ENCODE data around the gene SBNO1.

SBNO1 gene

DNA sequence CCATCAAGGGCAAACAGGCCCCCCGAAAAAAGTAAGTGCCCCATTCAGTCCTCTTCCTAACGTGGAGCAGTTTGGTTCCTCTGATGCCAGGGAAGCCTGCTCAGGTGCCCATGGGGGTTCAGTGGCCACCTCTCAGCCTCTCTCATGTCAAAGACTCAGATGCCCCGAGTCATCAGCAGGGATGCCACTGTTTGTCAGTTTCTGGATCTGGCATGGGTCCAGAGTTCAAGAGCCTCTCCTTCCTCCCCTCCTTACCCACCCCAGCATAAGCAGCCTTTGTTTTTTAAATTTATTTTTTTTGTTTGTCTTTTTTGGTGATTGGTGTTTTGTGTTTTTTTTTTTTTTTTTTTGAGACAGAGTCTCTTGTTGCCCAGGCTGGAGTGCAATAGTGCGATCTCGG lies 30.6 kb upstream of the SBNO1 start:
- TF ChIP-seq CTCF (IDR thresholded peaks at IDR 0.05; ENCODE audit: low read depth, low read length) = no peak
- in situ Hi-C loops (cut with HindIII; ENCODE audit: low sequenced_read_pairs) = no loop called here

DNA sequence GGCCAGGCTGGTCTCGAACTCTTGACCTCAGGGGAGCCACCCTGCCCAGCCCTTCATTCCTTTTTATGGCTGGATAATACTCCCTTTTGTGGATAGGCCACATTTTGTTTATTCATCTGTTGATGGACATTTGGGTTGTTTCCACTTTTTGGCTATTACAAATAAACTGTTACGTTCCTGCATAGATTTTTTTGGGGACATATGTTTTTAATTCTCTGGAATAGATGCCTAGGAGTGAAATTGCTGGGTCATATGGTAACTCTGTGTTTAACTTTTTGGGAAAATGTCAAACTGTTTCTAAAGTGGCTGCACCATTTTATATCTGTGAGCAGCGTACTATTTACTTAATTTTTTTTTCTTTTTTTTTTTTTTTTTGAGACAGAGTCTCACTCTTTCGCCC lies 29.1 kb upstream of the SBNO1 start:
- no peak for TF ChIP-seq CTCF (IDR thresholded peaks at IDR 0.05; ENCODE audit: low read depth, low read length)
- in situ Hi-C loops (cut with HindIII; ENCODE audit: low sequenced_read_pairs) = no loop called here
- DNase-seq (ENCODE audit: low read depth, low spot score) = no peak
- H3K4me3 ChIP-seq (ENCODE audit: low read depth, low read length) = no peak overlapping the region

More for the DNA sequence above, 30.6 kb upstream of the SBNO1 start:
- H3K4me3 ChIP-seq (ENCODE audit: low read depth, low read length) = no peak overlapping the region
- no peak for DNase-seq (ENCODE audit: low read depth, low spot score)

GRCh38 chr12:123391546-123392343 lies 27.1 kb upstream of the SBNO1 start:
- no peak for TF ChIP-seq CTCF (IDR thresholded peaks at IDR 0.05; ENCODE audit: low read depth, low read length)
- no peak overlapping the region for H3K4me3 ChIP-seq (ENCODE audit: low read depth, low read length)
- DNase-seq (ENCODE audit: low read depth, low spot score) = no peak
- in situ Hi-C loops (cut with HindIII; ENCODE audit: low sequenced_read_pairs) = no loop called here

- H3K4me3 ChIP-seq (ENCODE audit: low read depth, low read length) = peak overlapping the region; percentile 58
- in situ Hi-C loops (cut with HindIII; ENCODE audit: low sequenced_read_pairs) = no loop called here
- no peak for TF ChIP-seq CTCF (IDR thresholded peaks at IDR 0.05; ENCODE audit: low read depth, low read length)
- peak; percentile 3 for DNase-seq (ENCODE audit: low read depth, low spot score)
Measured at GRCh38 chr12:123390498-123391426, 26.1 kb upstream of the SBNO1 start.

DNA sequence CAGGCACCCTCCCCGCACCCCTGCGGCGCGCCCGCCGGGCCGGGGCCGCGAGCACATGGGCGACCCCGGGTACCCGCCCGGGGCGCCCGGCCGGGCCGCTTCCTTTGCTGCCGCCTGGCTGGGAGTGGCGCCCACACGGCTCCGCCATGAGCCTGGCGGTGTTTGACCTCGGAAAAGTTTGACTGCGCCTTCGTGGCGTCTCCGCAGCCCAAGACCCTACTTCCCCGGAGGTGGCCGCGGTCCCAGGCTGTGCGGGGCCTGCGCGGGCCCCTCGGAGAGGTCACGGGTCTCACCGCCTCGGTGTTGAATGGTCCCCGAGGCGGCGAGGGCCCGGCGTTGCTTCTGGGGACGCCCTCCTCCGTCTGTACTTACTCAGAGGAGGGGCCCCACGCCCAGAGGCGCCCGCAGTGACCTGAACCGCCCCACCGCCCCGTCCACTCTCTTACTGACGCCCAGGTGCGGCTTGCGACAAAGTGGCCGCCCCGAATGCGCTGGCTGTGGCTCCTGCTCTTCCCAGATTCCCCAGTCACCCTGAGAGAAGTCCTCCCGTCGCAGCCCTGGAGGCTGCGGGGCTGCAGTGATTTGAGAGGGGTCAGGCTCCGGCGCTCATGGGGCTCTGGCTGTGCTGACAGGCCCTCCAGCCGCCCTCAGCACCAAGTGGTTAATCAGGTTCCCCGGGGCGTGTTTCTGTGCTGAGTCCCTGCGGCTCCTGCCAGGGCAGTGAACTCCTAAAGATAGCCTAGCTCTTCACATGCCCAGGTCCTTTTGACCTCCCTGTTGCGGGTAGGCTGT lies 25.1 kb upstream of the SBNO1 start:
- H3K4me3 ChIP-seq (ENCODE audit: low read depth, low read length) = peak overlapping the region; percentile 58
- in situ Hi-C loops (cut with HindIII; ENCODE audit: low sequenced_read_pairs) = no loop called here
- DNase-seq (ENCODE audit: low read depth, low spot score) = peak; percentile 26
- no peak for TF ChIP-seq CTCF (IDR thresholded peaks at IDR 0.05; ENCODE audit: low read depth, low read length)

GRCh38 chr12:123388951-123389559 lies 24.4 kb upstream of the SBNO1 start:
- peak overlapping the region; percentile 58 for H3K4me3 ChIP-seq (ENCODE audit: low read depth, low read length)
- TF ChIP-seq CTCF (IDR thresholded peaks at IDR 0.05; ENCODE audit: low read depth, low read length) = no peak
- DNase-seq (ENCODE audit: low read depth, low spot score) = no peak
- in situ Hi-C loops (cut with HindIII; ENCODE audit: low sequenced_read_pairs) = no loop called here
